Left kidney (tissue), 2 donors: ENCODE data around the gene VAC14. TPM values are rescaled to one million over a fixed set of nuclear protein-coding genes. Genes with fewer than 3 reads are reported as not detected.

Experiments used
- DNase-seq: peaks from one replicate; pipeline ENCODE4 v3.0.0-alpha.2; 2013
- polyA plus RNA-seq: library from polyadenylated mRNA; unstranded; fragments of 120-200 nt; gene quantifications from one replicate; pipeline ENCODE4 v1.2.1, GENCODE V29; 2013; ENCODE audit not compliant: insufficient read length

The VAC14 gene
- polyA plus RNA-seq, 1 donor = 40.9 TPM

DNA sequence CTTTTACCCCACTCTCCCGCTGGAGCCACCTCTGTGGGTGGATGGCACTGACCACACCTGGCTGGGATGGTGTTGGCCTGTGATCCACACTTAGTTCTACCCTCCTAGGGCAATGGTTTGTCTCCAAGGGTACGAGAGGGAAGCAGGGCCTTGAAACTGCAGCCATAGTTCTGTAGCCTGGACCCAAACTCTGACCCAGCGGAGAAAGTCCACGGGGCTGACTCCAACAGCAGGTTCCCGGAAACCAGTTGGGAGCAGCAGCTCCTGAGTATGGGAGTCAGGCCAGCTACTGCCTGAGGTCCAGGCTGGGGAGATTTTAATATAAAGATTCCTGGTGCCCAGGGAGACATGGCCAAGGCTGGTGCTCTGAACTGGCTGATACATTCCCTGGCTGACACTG is 91.5 kb downstream of the VAC14 start:
- no peak for DNase-seq

DNA sequence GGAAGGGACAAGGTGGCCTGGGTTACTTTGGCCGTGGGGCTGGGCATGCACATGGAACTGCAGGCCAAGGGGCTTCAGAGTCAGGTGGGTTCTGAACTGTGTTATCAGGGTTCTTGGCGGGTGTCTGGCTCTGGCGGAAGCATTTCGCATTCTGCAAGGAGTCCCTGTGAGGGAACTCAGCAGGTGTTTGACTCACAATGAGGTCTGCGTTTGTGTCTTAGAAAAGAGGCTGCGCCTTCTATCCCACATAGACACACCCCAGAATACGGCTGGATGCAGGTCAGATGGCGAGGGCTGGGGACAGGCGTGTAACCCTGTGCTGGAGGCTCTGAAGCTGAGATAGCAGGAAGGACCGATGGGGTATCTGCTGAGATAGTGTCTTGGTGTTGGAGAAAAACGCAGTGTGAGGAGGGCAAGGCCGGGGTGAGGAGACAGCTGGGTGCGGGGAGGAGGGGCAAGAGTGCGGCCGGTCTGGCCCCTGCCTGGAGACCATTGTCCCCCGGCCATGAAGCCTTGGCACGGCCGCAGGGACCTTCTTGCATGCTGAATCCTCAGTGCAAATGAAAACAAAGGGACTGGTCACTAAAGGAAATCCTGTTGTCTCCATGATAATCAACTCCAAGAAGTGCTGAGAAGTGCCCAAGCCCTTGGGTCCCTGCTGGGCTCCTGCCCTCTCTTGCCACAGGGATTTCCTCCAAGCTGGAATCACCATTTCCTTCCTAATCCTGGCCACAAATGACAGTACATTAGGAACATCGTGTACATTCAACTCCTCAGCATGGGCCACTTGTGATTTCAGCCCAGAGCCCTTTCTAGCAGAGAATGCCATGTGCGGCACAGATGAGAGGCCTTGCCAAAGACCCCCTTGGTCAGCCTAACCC is 92.4 kb downstream of the VAC14 start:
- no peak for DNase-seq

DNA sequence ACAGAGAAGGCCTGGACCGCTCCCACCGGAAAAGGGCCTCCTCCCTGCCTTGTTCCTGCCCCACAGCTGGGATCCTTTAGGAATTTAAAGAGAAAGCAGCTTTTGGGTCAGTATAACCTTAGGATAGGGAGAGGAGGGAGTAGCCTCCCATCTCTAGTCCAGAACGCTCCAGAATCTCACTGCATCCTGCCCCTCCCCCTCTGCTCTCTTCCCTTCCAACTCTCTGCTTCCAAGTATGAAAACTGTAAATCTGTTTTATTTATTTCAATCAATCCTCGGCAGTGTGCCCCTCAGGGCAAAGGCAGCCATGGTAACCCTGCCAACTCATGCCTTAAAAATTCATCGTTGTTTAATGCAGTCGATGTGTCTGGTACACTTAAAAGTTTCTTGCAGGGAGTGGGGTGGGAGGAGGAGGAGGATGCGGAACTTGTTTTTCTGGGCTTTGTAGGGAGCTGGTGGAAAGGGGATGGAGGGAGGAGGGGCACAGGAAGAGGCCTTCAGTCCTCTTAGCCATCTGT is 94.0 kb downstream of the VAC14 start:
- no peak for DNase-seq

DNA sequence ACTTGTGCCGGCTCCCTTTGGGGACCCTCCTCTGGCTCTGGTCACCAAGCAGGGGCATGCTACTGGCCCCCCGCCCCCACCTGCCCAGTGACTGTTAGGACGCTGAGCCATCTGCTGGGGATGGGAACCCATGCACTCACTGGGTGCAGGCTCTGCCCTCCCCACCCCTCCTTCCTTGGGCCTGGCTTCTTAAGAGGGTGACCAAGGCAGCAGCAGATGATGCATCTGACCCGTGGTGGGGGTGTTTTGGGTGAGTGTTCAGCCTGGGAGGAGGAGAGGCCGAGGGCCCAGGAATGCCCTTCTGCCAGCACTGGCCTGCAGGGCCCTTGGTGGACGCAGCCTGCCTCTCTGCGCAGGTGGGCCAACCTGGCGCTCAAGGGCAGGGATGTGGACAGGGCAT is 95.9 kb downstream of the VAC14 start:
- no peak for DNase-seq

DNA sequence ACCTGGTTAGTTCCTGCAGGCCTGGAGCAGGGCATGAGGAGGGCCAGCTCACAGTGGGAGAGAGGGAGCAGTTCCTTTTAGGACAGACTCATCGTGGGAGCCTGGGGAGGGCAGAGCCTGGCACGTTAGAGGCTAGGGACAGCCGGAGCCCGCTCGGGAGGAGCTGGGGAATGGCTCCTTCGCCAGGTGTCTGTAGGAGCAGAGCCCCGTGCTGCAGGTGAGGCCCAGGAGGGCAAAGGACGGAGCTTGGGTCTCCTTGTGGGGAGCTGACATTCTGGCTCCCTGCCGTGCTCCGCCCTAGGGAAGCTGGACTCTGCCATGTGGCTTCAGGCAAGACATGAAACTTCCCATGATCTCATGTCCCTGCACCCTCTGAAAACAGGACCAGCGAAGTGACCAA is 96.4 kb downstream of the VAC14 start:
- no peak for DNase-seq

DNA sequence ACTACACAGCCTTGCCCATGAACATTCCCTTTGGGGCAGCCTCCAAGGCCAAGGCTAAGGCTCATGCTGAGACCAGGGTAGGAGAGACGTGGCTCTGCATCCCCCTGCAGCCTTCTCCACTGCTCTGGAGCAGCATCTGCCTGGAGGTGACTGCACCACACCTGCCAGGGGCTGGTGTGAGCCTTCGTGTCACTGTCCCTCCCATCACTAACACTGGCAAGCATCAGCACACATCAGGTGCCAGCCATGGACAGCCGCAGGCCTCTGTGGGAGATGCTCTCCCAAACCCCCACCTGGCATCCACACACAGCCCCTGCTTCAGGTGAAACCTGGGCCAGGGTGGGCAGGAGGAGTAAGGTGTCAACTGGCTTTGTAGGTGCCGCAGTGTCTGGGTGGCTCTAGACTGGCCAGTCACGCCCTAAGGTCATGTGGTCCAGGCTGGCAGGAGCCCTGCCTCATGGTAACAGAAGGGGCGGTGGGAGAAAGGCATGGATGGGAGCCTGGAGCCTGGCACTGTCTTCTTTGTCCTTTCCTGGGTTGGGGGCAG is 97.0 kb downstream of the VAC14 start:
- no peak for DNase-seq

DNA sequence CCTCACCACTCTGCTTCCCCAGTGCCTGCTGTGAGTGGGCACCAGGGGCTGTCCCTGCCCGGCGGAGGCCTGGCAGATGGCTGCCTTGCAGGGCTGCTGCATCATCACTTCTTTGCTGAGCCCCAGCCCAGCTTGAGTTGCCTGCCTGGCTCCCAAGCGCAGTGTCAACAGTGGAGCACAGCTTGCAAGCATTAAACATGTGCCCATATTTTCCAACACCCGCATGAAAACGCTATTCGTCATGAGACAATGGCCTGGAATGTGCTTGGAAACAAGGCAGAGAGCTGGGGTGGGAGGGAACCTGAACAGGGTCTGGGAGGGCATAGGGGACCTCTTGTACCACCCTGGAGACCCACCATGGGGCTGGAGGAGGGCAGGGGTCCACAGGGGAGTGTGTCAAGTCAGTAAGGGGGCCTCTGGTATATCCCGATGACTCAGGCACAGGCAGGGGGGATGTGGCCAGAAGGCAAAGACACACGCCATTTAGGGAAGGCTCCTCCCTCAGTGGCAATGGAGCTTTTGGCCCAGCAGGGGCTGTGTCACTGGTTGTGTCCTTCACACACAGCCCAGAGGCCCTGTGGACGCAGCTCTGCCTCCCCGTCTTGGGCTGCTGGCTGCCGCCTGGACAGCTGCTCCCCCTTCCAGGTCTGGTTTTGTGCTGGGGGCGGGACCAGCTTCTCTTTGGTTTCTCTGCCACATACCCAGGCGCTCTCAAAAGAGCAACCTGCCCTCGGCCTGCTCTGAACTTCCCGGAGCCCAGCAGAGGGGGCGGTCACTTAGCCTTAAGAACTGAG is 97.7 kb downstream of the VAC14 start:
- DNase-seq = no peak

DNA sequence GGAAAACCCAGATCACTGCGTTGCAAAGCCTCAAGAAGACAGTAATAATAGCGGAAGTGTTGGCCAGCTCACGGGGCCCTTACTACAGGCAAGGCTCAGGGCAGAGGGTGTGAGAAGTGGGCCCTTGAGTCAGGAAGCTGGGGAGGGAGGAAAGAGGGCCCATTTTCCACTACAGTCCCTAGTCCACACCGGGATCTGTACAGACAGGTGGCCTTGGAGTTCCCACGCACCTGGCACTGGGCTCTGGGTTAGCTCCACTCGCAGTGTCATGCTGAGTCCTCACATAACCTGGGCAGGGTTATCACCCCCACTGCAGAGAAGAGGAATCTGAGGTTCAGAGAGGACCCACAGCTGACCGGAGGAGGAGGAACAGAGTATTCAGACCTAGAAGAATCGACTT is 98.3 kb downstream of the VAC14 start:
- no peak for DNase-seq

DNA sequence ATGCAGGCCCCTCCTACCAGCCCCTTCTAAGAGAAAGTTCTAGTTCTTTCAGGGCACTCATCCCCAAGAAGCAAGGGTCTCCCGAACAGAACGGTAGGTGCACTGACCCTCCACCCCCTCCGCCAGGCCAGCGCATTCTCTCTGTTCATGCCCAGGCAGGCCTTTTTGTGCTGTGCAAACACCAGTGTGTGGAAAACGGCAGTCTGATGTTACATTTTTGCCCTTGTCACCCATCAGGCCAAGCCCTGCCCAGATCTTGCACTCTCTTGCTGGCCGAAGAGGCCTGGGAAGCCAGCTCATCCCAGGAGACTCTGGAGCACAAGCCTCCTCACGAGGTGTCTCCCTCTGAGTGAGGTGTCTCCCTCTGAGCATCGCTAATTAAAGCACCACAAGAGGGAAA is 99.0 kb downstream of the VAC14 start:
- DNase-seq = no peak

DNA sequence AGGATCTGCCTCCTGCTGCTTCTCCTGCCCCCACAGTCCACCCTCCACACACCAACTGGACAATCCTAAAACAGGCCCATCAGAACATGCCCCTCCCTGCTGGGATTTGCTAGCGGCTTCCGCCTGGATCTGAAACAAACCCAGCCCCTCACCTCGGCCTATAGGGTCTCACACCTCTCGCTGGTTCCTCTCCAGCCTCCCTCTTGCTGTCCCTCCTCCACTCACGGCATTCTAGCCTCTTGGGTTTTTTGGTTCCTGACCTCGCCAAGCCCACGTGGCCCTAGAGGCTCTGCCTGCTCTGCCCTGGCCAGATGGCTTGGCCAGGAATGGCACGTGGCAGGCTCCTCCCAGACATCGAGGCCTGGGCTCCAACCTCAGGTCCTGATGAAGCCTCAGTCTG is 99.4 kb downstream of the VAC14 start:
- DNase-seq = no peak

DNA sequence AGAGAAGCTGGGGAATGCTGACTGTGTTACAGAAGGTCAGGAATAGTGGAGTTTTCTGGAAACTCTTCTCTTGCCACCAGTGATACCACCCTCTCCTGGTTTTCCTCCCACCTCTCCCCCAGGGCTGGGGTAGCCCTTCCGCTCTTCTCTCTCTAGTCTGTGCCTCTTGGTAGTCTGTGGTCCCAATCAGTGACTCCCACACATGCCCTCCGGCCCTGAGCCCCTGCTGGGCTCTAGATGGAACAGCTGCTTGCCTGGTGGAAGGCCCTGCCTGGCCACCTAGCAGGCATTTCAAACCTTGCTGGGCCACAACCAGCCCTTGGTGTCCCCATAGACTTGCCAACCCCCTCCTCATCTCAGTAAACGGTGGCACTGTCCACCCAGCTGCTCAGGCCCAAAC is 99.9 kb downstream of the VAC14 start:
- no peak for DNase-seq

DNA sequence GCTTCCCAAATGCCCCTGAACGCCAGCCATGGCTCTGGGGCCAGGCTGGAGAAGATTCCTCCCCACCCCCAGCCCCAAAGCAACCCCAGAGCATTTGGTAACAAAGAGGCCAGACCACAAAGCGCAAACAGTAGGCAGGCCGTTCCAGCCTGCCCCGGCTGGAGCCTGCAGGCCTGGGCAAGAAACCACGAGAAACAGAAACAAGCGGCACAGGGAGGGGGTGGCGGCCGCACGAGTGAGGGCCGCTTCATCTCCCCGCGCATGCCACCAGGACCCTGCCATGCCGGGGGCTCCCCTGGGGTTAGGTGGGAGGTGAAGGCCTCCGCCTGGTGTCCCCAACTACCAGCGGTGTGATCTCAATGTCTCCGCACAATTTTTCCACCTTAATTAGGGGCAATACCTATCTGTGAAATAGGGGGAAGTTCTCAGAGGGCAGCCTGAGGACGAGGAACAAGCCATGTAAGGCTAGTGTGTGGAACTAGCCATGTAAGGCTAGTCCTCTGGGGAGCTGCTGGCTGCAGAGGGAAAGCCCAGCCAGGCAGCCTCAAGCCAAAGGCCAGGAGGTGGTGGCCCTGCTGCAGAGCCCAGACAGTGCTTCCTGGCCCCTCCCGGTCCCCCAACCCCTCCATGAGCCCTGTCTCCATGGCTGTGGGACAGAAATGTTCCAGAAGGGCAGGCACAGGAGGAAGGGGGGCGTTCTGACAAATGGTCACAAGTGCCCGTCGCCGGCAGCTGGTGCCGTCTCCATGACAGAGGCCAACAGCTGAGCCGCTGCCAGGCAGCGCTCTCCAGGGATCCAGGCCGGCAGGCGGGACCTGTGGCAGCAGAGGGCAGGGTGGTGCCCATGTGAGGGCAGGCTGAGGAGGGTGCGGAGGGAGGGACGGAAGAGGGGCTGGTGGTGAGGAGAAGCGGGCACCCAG is 100.6 kb downstream of the VAC14 start:
- DNase-seq = no peak

DNA sequence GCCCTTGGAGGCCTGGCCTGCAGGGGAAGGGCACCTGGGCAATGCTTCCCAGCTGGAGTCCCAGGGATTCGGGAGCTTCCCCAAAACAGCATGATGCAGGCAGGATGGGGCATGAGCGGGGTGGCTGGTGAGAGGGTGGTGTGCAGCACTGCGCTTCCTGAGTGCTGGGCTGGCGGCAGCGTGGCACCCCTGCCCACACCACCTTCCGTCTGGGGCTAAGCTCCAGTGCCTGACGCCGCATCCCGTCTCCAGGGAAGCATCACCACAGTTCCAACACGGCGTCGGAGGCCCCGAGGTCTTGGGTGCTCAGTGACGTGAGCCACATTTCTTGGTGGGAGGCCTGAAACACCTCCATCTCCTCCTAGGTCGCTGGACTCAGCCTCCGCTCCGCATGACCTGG is 101.3 kb downstream of the VAC14 start:
- no peak for DNase-seq

DNA sequence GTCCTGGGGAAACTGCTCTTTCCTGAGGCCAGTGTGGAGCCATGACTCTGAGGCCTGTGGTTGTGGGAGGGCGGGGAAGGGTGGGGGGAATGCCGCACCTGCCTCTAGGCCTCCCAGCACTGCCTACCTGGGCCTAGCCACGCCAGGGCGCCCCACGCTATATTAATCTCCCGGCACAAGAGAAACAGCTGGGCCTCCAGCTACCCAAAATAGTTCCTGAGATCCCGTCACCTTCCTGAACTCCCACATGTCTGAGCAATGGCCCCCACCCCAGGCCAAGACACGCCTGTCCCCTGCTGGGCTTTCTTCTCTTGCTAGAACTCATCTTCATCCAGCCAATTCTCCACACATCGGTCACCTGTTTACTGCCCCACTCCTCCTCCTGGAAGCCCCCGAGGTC is 102.1 kb downstream of the VAC14 start:
- no peak for DNase-seq

DNA sequence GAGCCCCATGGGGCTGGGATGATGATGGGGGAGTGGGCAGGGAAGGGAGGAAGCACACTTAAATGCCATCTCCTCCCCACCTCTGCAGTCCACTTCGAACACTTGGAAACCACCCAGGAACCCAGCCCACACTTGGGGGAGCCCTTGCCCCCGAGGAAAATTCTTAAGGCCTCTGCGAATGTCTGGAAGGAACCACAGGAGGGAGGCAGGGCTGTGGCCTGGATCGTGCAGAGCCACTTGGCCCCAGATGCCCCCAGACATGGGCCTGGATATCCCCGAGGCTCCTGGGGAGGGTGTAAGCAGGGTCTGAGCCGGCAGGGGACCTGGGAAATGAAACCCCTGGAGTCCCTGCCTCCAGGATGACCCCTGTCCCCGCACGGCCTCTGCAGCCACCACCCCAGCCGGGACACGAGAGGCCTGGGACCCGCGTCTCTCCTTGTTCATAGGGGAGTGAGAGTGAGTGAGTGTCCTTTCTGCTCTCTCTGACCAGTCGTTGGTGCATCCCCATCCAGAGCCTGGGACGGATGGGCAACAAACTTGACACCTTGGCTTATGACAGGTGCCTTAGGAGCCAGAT is 103.3 kb downstream of the VAC14 start:
- no peak for DNase-seq

DNA sequence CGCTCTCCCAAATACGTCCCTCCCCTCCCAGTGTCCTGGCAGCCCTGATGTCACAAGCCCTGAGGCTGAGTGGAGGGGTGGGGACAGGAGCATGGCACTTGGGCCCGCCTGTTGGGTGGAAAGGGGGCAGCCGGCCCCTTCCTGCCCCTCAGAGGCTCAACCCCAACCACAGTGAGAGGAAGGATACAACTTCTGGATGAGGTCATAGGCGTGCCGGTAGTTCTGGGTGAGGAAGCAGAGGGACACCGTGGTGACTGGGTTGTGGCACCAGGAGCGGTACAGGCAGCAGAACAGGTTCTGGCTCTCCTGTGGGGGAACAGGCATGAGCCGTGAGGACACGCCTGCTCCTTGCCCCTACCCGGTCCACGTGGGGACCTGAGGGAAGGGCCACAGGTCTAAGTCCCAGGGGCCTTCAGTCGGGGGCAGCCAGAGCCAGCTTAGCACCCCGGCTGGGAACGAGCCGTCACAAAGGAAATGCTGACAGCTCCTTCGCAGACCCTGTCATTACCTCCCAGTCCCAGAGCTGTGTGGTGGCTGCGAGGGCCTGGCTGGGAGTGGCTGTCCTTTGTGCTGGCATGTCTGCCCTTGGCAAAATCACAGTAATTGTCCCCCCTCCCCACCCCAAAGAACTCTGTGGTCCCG is 103.9 kb downstream of the VAC14 start:
- no peak for DNase-seq

DNA sequence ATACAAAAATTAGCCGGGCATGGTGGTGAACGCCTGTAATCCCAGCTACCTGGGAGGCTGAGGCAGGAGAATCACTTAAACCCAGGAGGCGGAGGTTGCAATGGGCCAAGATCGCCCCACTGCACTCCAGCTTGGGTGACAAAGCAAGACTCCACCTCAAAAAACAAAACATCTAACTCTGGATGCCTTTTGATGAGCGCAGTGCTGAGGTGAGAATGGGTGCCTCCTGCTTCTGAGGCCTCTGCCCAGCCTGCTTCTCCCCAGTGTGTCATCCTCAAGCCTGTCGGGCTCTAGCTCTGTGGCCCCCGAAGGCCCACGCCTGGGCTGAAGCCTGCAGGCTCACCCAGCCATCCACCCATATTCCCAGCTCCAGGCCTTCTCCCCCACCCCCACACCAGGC is 104.6 kb downstream of the VAC14 start:
- no peak for DNase-seq

DNA sequence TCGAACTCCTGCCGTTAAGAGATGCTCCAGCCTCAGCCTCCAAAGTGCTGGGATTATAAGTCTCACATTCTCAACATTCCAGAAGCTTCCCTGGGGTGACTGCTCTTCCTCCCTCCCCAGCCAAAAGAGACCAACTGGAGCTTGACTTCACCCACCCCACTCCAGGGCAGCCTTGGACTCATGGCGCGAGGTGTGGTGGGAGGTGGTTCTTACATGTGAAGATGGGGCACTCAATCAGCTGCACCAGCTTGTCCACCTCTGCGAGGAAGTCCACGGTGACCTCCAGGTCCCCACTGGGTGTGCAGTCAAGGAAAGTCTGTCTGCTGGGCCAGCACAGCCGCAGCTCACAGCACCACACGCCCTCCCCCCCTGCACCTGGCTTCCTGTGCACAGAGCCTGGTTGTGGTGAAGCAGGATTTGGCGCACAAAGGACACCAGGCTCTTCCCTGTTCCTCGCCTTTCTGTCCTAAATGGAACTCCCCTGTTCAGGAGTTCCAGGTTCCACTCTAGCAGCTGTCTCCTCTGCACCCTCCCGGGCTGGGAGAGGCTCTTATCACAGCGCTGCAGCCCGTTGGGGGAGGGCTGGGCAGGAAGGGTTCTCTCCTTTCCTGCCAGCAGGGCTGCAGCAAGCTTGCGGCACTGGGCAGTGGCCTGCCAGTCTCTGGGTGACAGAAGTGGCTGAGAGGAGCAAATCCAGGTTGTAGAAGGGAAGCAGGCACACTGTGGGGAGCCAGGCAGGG is 105.5 kb downstream of the VAC14 start:
- DNase-seq = no peak

DNA sequence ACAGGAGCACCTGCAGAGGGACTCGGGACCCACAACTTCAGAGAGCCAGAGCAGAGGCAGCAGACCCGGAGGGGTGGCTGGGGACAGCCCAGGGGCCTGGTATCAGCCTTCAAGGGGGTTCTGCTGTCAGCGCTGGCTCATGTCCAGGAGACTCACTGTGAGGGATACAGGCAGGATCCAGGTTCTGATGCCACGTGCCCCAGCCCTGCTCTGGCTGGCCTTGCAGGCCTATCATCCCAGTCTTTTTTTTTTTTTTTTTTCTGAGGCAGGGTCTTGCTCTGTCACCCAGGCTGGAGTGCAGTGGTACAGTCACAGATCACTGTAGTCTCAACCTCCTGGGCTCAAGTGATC is 106.1 kb downstream of the VAC14 start:
- DNase-seq = no peak
